Measurements from ENCODE around the gene DYNLT3.

DYNLT3 gene

GRCh38 chrX:37840931-37841330 is 6.4 kb downstream of the DYNLT3 start:
- no peak for DNase-seq (ENCODE audit: low spot score)

GRCh38 chrX:37834937-37835336 is 12.4 kb downstream of the DYNLT3 start:
- DNase-seq (ENCODE audit: low spot score) = no peak

GRCh38 chrX:37830371-37830770 is 17.0 kb downstream of the DYNLT3 start:
- DNase-seq (ENCODE audit: low spot score) = no peak

GRCh38 chrX:37829721-37830120 is 17.6 kb downstream of the DYNLT3 start:
- no peak for DNase-seq (ENCODE audit: low spot score)

- DNase-seq (ENCODE audit: low spot score) = no peak
Observed at GRCh38 chrX:37825215-37825842, 22.0 kb downstream of the DYNLT3 start.

GRCh38 chrX:37824491-37825214 is 22.7 kb downstream of the DYNLT3 start:
- no peak for DNase-seq (ENCODE audit: low spot score)

GRCh38 chrX:37820646-37821045 is 26.7 kb downstream of the DYNLT3 start:
- DNase-seq (ENCODE audit: low spot score) = no peak

- no peak for DNase-seq (ENCODE audit: low spot score)
Observed at GRCh38 chrX:37818031-37818430, 29.3 kb downstream of the DYNLT3 start.

- no peak for DNase-seq (ENCODE audit: low spot score)
Observed at GRCh38 chrX:37817579-37817978, 29.8 kb downstream of the DYNLT3 start.

GRCh38 chrX:37817176-37817575 is 30.2 kb downstream of the DYNLT3 start:
- no peak for DNase-seq (ENCODE audit: low spot score)

GRCh38 chrX:37816766-37817165 is 30.6 kb downstream of the DYNLT3 start:
- DNase-seq (ENCODE audit: low spot score) = no peak

GRCh38 chrX:37815366-37815765 is 32.0 kb downstream of the DYNLT3 start:
- no peak for DNase-seq (ENCODE audit: low spot score)

GRCh38 chrX:37813570-37813969 is 33.8 kb downstream of the DYNLT3 start:
- DNase-seq (ENCODE audit: low spot score) = no peak

- no peak for DNase-seq (ENCODE audit: low spot score)
Observed at GRCh38 chrX:37812110-37812509, 35.3 kb downstream of the DYNLT3 start.

- no peak for DNase-seq (ENCODE audit: low spot score)
Observed at GRCh38 chrX:37809970-37810369, 37.4 kb downstream of the DYNLT3 start.

GRCh38 chrX:37803057-37803456 is 44.3 kb downstream of the DYNLT3 start:
- DNase-seq (ENCODE audit: low spot score) = no peak

GRCh38 chrX:37802028-37802427 is 45.3 kb downstream of the DYNLT3 start:
- DNase-seq (ENCODE audit: low spot score) = no peak

- DNase-seq (ENCODE audit: low spot score) = no peak
Observed at GRCh38 chrX:37800717-37801116, 46.7 kb downstream of the DYNLT3 start.

- DNase-seq (ENCODE audit: low spot score) = no peak
Observed at GRCh38 chrX:37799936-37800335, 47.4 kb downstream of the DYNLT3 start.

- peak; percentile 32 for DNase-seq (ENCODE audit: low spot score)
Observed at GRCh38 chrX:37796805-37797204, 50.6 kb downstream of the DYNLT3 start.

- DNase-seq (ENCODE audit: low spot score) = no peak
Observed at GRCh38 chrX:37796310-37796709, 51.1 kb downstream of the DYNLT3 start.
